Measurements from ENCODE around the gene ARPC4. TPM values are rescaled to one million over a fixed set of nuclear protein-coding genes. Genes with fewer than 3 reads are reported as not detected.

ARPC4 gene
- total RNA-seq, 6 experiments from 2014 or later = 42.0 to 80.3 (median 57.3) TPM

DNA sequence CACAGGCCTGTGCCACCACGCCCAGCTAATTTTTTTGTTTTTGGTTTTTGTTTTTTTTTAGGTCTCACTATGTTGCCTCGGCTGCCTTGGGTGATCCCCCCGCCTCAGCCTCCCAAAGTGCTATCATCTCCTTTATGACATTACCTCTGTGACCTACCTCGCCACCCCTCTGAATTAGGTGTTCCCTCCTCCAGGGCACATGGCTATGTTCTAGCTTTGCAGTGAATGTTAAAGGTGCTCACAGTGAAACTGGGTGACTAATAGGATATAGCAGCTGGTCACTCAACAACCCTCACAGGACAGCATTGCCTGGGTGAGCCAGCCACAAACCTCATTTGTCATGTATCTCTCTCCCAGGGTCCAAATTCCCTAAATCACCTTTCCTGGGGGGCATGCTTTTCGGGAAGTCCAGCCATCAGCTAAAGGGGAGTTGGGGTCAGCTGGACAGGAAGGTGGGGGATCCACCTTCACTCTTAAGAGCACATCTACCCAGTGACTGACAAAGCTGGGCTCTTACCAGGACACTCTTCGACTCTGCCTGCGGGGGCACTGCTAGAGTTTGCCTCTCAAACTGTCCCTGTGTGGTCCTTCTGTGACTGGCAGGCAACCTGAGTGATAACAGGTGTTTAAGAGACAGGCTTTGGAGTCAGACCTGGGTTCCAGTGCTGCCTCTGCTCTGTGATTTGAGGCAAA, 15.6 kb downstream of the ARPC4 start:
- Histone ChIP-seq H3K27ac (no peak overlapping the region), H3K9me3 (no peaks in the 10 kb centered on the region), H3K4me3 (no peak overlapping the region), H3K36me3 (peaks cover 6 to 36% (median 20%) of the 10 kb centered on the region in 4 donors), H3K4me1 (no peaks in the 10 kb centered on the region), H3K27me3 (no peaks in the 10 kb centered on the region)
- DNase-seq (no peak), ATAC-seq (peak; percentile 13 to 39 (median 34))
- 77% methylated on average over 3 of the region's 7 CpGs for WGBS (ENCODE audit: insufficient coverage, low coverage, low lambda C conversion rate, missing lambda C conversion rate)
- TF ChIP-seq, protein P1, sequence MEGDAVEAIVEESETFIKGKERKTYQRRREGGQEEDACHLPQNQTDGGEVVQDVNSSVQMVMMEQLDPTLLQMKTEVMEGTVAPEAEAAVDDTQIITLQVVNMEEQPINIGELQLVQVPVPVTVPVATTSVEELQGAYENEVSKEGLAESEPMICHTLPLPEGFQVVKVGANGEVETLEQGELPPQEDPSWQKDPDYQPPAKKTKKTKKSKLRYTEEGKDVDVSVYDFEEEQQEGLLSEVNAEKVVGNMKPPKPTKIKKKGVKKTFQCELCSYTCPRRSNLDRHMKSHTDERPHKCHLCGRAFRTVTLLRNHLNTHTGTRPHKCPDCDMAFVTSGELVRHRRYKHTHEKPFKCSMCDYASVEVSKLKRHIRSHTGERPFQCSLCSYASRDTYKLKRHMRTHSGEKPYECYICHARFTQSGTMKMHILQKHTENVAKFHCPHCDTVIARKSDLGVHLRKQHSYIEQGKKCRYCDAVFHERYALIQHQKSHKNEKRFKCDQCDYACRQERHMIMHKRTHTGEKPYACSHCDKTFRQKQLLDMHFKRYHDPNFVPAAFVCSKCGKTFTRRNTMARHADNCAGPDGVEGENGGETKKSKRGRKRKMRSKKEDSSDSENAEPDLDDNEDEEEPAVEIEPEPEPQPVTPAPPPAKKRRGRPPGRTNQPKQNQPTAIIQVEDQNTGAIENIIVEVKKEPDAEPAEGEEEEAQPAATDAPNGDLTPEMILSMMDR (IDR thresholded peaks at IDR 0.05) = no peak
- TF ChIP-seq POLR2A (IDR thresholded peaks at IDR 0.05) = no peak
- intact Hi-C loops (cut with DNase I) = no loop called here

DNA sequence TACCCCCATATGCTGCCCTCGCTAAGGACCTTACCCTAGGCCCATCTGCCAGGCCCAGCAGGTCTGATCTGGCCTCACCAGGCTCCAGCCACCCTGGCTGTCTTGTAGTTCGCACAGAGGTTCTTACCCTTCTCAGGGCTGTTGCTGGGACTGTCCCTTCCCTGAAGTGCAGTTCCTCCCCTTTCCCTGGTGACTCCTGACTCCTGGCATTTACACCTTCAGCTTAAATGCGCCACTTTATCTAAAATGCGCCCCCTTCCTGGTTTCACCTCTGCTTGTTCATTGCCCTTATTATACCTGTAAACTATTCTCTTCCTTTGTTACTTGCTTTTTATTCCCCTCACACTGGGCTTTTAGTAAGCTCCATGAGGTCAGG, 16.3 kb downstream of the ARPC4 start:
- DNase-seq (no peak), ATAC-seq (peak in 1 of 4 donors; percentile 12)
- TF ChIP-seq, protein P1 (IDR thresholded peaks at IDR 0.05) = no peak
- TF ChIP-seq POLR2A (IDR thresholded peaks at IDR 0.05) = no peak
- WGBS (ENCODE audit: insufficient coverage, low coverage, low lambda C conversion rate, missing lambda C conversion rate) = 52% methylated on average over 3 of the region's 4 CpGs
- peak overlapping the region; percentile 66 to 90 (median 83) for H3K27ac ChIP-seq
- no peaks in the 10 kb centered on the region for H3K9me3 ChIP-seq
- no peaks in the 10 kb centered on the region for H3K27me3 ChIP-seq
- peak overlapping the region; percentile 62 to 87 (median 73) for H3K4me3 ChIP-seq
- H3K4me1 ChIP-seq = no peaks in the 10 kb centered on the region
- intact Hi-C loops (cut with DNase I) = no loop called here
- H3K36me3 ChIP-seq = peaks cover 5 to 29% (median 13%) of the 10 kb centered on the region in 4 donors

DNA sequence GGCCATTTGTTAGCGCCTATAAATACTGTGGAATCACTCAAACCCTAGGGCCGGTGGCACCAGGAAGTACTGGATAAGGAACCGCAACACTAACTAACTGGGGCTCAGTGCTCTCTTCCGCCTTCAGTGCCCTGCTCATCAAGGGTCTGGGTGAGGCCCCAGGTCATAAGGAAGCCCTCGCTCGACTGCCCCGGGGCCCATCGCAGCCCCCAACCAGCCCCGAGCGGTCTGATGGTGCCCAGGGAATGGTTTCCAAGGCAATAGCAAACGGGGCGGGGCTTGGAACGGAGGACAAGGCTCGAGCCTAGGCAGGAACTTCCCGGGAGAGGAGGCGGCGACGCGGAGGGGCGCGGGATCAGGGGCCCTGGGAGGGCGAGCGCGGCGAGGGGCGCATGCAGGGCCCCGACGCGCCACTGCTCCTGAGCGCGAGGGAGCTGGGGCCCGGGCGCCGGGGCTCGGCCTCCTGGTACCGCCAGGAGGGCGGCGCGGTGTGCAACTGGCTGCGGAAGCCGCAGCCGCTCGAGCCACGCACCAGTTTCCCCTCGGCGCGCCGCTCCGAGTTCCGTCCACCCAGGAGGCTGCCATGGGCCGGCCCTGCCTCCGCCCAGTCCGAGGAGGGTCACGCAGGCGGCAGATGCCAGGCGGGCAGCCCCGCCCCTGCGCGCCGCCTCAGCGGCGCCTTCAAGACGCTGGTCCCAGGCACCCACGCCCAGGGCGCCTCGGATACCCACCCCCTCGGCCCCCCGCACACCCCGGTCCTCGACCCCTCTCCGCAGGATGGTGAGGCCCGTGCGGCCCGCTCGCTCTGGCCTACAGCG, 16.9 kb downstream of the ARPC4 start, which contains the start of gene TTLL3:
TTLL3 (plus strand) TSS at position 648 of the 818 bp plus-strand sequence. CDS start 400 bp downstream, outside the sequence.
- Histone ChIP-seq H3K27ac (peak within 1 kb of the TSS; percentile 66 to 90 (median 83)), H3K36me3 (peaks cover 0 to 23% (median 7%) of the 10 kb centered on the region in 4 donors), H3K4me3 (peak within 1 kb of the TSS; percentile 62 to 87 (median 73)), H3K4me1 (no peaks in the 10 kb centered on the region), H3K9me3 (no peaks in the 10 kb centered on the region), H3K27me3 (no peaks in the 10 kb centered on the region)
- ATAC-seq = peak; percentile 74 to 80 (median 78)
- DNase-seq = peak; percentile 71 to 77 (median 75)
- peak; percentile 52 for TF ChIP-seq POLR2A (IDR thresholded peaks at IDR 0.05)
- TF ChIP-seq, protein P1 (IDR thresholded peaks at IDR 0.05) = no peak
- 3% methylated on average over 18 of the region's 76 CpGs for WGBS (ENCODE audit: insufficient coverage, low coverage, low lambda C conversion rate, missing lambda C conversion rate)
- intact Hi-C loops (cut with DNase I) = no loop called here

DNA sequence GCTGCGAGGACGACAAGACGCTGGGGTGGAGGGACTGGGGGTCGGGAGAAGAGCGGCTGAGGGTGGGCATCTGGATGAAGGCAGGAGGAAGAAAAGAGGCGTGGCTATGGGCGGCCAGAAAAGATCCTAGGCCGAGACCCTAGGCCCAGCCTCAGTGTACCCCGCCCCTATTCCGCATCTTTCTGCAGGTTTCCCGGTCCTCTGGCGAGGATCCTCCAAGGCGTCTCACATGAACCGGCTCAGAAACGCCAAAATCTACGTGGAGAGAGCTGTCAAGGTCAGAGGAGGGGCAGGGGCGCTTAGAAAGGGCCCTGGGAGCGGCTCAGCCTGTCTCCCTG, 17.5 kb downstream of the ARPC4 start:
- Histone ChIP-seq H3K4me1 (no peaks in the 10 kb centered on the region), H3K9me3 (no peaks in the 10 kb centered on the region), H3K27ac (peak overlapping the region; percentile 66 to 90 (median 83)), H3K4me3 (peak overlapping the region; percentile 62 to 87 (median 73)), H3K36me3 (peaks cover 0 to 17% (median 4%) of the 10 kb centered on the region in 4 donors), H3K27me3 (no peaks in the 10 kb centered on the region)
- DNase-seq (no peak), ATAC-seq (no peak)
- 8% methylated on average over 11 of the region's 18 CpGs for WGBS (ENCODE audit: insufficient coverage, low coverage, low lambda C conversion rate, missing lambda C conversion rate)
- TF ChIP-seq, protein P1 (IDR thresholded peaks at IDR 0.05) = no peak
- TF ChIP-seq POLR2A (IDR thresholded peaks at IDR 0.05) = no peak
- intact Hi-C loops (cut with DNase I) = no loop called here
